Thoracic aorta (tissue), 2 donors: ENCODE measurements around the gene LDLRAD4. TPM values are rescaled to one million over a fixed set of nuclear protein-coding genes. Genes with fewer than 3 reads are reported as not detected.

Experiments
- ATAC-seq: fragments of 150-250 bp; one replicate; pipeline ENCODE4 v1.8.0; 2017; ENCODE audit warnings: low read depth; ENCODE audit not compliant: insufficient number of reproducible peaks, low FRiP score
- DNase-seq: peaks from one replicate; pipeline ENCODE4 v3.0.0-alpha.2; 2020; ENCODE audit warnings: low spot score
- H3K27ac ChIP-seq, 2 donors: fragments of 200-600 bp; sonication (generic); 1 replicate in 1 of 2; 2 replicates in 1 of 2; pipeline ENCODE4 v1.5.1; 2016; ENCODE audit warnings: mild to moderate bottlenecking in 2 of 2, moderate library complexity in 2 of 2
- H3K27me3 ChIP-seq: fragments of 200-600 bp; sonication (generic); replicated peaks from 2 replicates; pipeline ENCODE4 v1.6.0; 2016; ENCODE audit warnings: mild to moderate bottlenecking; ENCODE audit not compliant: insufficient read depth
- H3K36me3 ChIP-seq: fragments of 200-600 bp; sonication (generic); one replicate; pipeline ENCODE4 v1.5.1; 2016
- H3K4me1 ChIP-seq, 2 donors: fragments of 200-600 bp; sonication (generic); 1 replicate in 1 of 2; 2 replicates in 1 of 2; pipeline versions ENCODE4 v1.5.1 to v1.6.0; 2016; ENCODE audit warnings: low read depth in 2 of 2, mild to moderate bottlenecking in 1 of 2; ENCODE audit not compliant: control insufficient read depth in 1 of 2
- H3K4me3 ChIP-seq: fragments of 200-600 bp; sonication (generic); 2 replicates; pipeline ENCODE4 v1.5.1; 2016; ENCODE audit warnings: mild to moderate bottlenecking
- H3K9me3 ChIP-seq: fragments of 200-600 bp; sonication (generic); 2 replicates; pipeline ENCODE4 v1.5.1; 2016
- CTCF ChIP-seq: fragments of 200-600 bp; sonication (generic); IDR thresholded peaks from one replicate; pipeline ENCODE4 v1.5.1; 2019; ENCODE audit warnings: antibody characterized with exemption
- total RNA-seq, 2 donors: library from RNA; depleted of rRNA; stranded (reverse); fragments of >200 nt; gene quantifications; one replicate each; pipeline versions ENCODE4 v1.1.0 to v1.2.3, GENCODE V29; 2016

Gene LDLRAD4
- total RNA-seq, 2 donors from 2014 or later: 98.4 to 135 TPM

- ATAC-seq (no peak), DNase-seq (no peak)
- no peak for TF ChIP-seq CTCF
These were observed 242.4 kb downstream of the LDLRAD4 start for GRCh38 chr18:13460946-13461345.

GRCh38 chr18:13461469-13461868 is 242.9 kb downstream of the LDLRAD4 start:
- TF ChIP-seq CTCF: no peak
- H3K27ac ChIP-seq: no peak overlapping the region
- H3K4me3 ChIP-seq: no peak overlapping the region
- peaks cover 3 to 24% of the 10 kb centered on the region in 2 donors for H3K4me1 ChIP-seq
- no peaks in the 10 kb centered on the region for H3K27me3 ChIP-seq
- ATAC-seq: no peak
- H3K9me3 ChIP-seq: no peaks in the 10 kb centered on the region
- no peaks in the 10 kb centered on the region for H3K36me3 ChIP-seq
- DNase-seq: no peak

More at GRCh38 chr18:13460946-13461345, 242.4 kb downstream of the LDLRAD4 start:
- Histone ChIP-seq H3K36me3 (no peaks in the 10 kb centered on the region), H3K27me3 (no peaks in the 10 kb centered on the region), H3K4me3 (no peak overlapping the region), H3K9me3 (no peaks in the 10 kb centered on the region), H3K4me1 (peaks cover 3 to 27% of the 10 kb centered on the region in 2 donors), H3K27ac (no peak overlapping the region)

GRCh38 chr18:13461936-13462335 is 243.4 kb downstream of the LDLRAD4 start:
- Histone ChIP-seq H3K27ac (no peak overlapping the region), H3K4me1 (peaks cover 3 to 24% of the 10 kb centered on the region in 2 donors), H3K9me3 (no peaks in the 10 kb centered on the region), H3K27me3 (no peaks in the 10 kb centered on the region), H3K36me3 (no peaks in the 10 kb centered on the region), H3K4me3 (no peak overlapping the region)
- DNase-seq (no peak), ATAC-seq (no peak)
- no peak for TF ChIP-seq CTCF

GRCh38 chr18:13462686-13463085 is 244.1 kb downstream of the LDLRAD4 start:
- Histone ChIP-seq H3K36me3 (no peaks in the 10 kb centered on the region), H3K9me3 (no peaks in the 10 kb centered on the region), H3K27ac (no peak overlapping the region), H3K4me1 (peaks cover 3 to 24% of the 10 kb centered on the region in 2 donors), H3K27me3 (no peaks in the 10 kb centered on the region), H3K4me3 (no peak overlapping the region)
- no peak for ATAC-seq
- no peak for DNase-seq
- no peak for TF ChIP-seq CTCF

- H3K27me3 ChIP-seq: no peaks in the 10 kb centered on the region
These were observed 245.1 kb downstream of the LDLRAD4 start for GRCh38 chr18:13463526-13464210.

More at GRCh38 chr18:13463526-13464210, 245.1 kb downstream of the LDLRAD4 start:
- H3K9me3 ChIP-seq: no peaks in the 10 kb centered on the region
- no peak for ATAC-seq
- no peak overlapping the region for H3K4me3 ChIP-seq
- TF ChIP-seq CTCF: no peak
- no peak overlapping the region for H3K27ac ChIP-seq
- peaks cover 3 to 24% of the 10 kb centered on the region in 2 donors for H3K4me1 ChIP-seq
- DNase-seq: no peak
- H3K36me3 ChIP-seq: no peaks in the 10 kb centered on the region
